GM12892 (cell line): Measurements from ENCODE around the gene CTNNA3.

Source experiments
- POLR2A ChIP-seq: IDR thresholded peaks from 2 replicates; pipeline ENCODE4 v1.6.1; 2011; ENCODE audit warnings: low read depth, low read length, control low read depth
- POLR2AphosphoS5 ChIP-seq: IDR thresholded peaks from 2 replicates; pipeline ENCODE4 v1.6.1; 2011; ENCODE audit warnings: low read depth, low read length, control low read depth
- TAF1 ChIP-seq: IDR thresholded peaks from 2 replicates; pipeline ENCODE4 v1.6.1; 2011; ENCODE audit warnings: low read depth, mild to moderate bottlenecking, control low read depth, low read length, borderline replicate concordance

- TF ChIP-seq POLR2AphosphoS5 = no peak
- no peak for TF ChIP-seq POLR2A
- TF ChIP-seq TAF1 = no peak
Measured at GRCh38 chr10:65898055-65898454, 1797.9 kb downstream of the CTNNA3 start.
